RPMI7951 (cell line): ENCODE results near the gene CDHR3. TPM values are rescaled to one million over a fixed set of nuclear protein-coding genes. Genes with fewer than 3 reads are reported as not detected.

Experiments used
- total RNA-seq: library from RNA; depleted of rRNA; stranded (reverse); fragments of >200 nt; shearing (Covaris generic); gene quantifications from 2 replicates; pipeline ENCODE4 v1.2.3, GENCODE V29; 2014; rRNA removed

The CDHR3 gene
- total RNA-seq, 1 experiment from 2014 or later: 1.3 TPM

Other genes with a start within 250 kb of the CDHR3 start
- 4.0 and 5.2 TPM in 2 replicates for gene ATXN7L1, start 86.7 kb upstream of the CDHR3 start, total RNA-seq
- gene SYPL1, start 149.0 kb downstream of the CDHR3 start, total RNA-seq: 63.7 and 80.3 TPM in 2 replicates